K562 (cell line): ENCODE results near the gene PLGRKT. TPM values are rescaled to one million over a fixed set of nuclear protein-coding genes. Genes with fewer than 3 reads are reported as not detected.
A peak's percentile ranks its signal among the peaks of the same experiment; 100 is the strongest.

ENCODE experiments used
- BHLHE40 ChIP-seq: IDR thresholded peaks from 2 replicates; pipeline ENCODE4 v1.6.1; 2011; ENCODE audit warnings: low read length, improper control_type of control experiment
- COPS2 ChIP-seq: fragments of 450-650 bp; conservative IDR thresholded peaks from 2 replicates; pipeline ENCODE4 v1.6.1; 2016; ENCODE audit warnings: mild to moderate bottlenecking, moderate library complexity
- FOXK2 ChIP-seq, 2 experiments: fragments of 450-650 bp; IDR thresholded peaks in 1 of 2; conservative IDR thresholded peaks in 1 of 2; 2 replicates each; pipeline ENCODE4 v1.6.1; 2016; ENCODE audit warnings: low read depth in 2 of 2, mild to moderate bottlenecking in 1 of 2
- PHF21A ChIP-seq: fragments of 450-650 bp; IDR thresholded peaks from 2 replicates; pipeline ENCODE4 v1.6.1; 2017; ENCODE audit warnings: low read depth, borderline replicate concordance
- POLR3G ChIP-seq: IDR thresholded peaks from 2 replicates; pipeline ENCODE4 v1.6.1; 2011; ENCODE audit not compliant: insufficient read length, insufficient replicate concordance; ENCODE audit errors: extremely low read depth
- RBFOX2 ChIP-seq: fragments of 200-400 bp; formaldehyde crosslinking; IDR thresholded peaks from 2 replicates; pipeline ENCODE4 v1.6.1; 2017; ENCODE audit warnings: low read depth, mild to moderate bottlenecking, low read length, moderate library complexity
- SMARCA5 ChIP-seq: fragments of 450-650 bp; IDR thresholded peaks from 2 replicates; pipeline ENCODE4 v1.6.1; 2016
- SMARCC2 ChIP-seq: fragments of 450-650 bp; IDR thresholded peaks from 2 replicates; pipeline ENCODE4 v1.6.1; 2017; ENCODE audit warnings: antibody characterized with exemption, moderate library complexity, mild to moderate bottlenecking, low read depth
- TCFL5 ChIP-seq: fragments of 250-450 bp; sonication (Bioruptor Pico); conservative IDR thresholded peaks from 2 replicates; pipeline ENCODE4 v1.6.1; 2021; ENCODE audit warnings: mild to moderate bottlenecking, moderate library complexity, matching md5 sums
- TEAD4 ChIP-seq, 2 experiments: sonication (generic) in 1 of 2; formaldehyde crosslinking in 1 of 2; IDR thresholded peaks; 2 replicates each; pipeline versions ENCODE4 v1.6.1 to v1.8.0; 2012 to 2022; ENCODE audit warnings: borderline replicate concordance in 1 of 2, inconsistent platforms in 1 of 2, low read length in 1 of 2, mild to moderate bottlenecking in 1 of 2, missing genetic modification reagents in 1 of 2
- ZMIZ1 ChIP-seq, 2 experiments: fragments of 150-350 bp in 1 of 2; IDR thresholded peaks; 2 replicates each; pipeline ENCODE4 v1.6.1; 2012 to 2016; ENCODE audit warnings: low read depth in 2 of 2, low read length in 2 of 2, mild to moderate bottlenecking in 1 of 2, moderate library complexity in 1 of 2
- ZSCAN32 ChIP-seq: fragments of 450-650 bp; formaldehyde crosslinking; IDR thresholded peaks from 2 replicates; pipeline ENCODE4 v1.4.0; 2020; ENCODE audit warnings: mild to moderate bottlenecking, moderate library complexity
- polyA plus RNA-seq, 8 experiments: library from polyadenylated mRNA; depleted of rRNA in 4 of 8; stranded (reverse) in 5 of 8; unstranded in 3 of 8; fragments of >200 nt; fragmentation: Nextera tagmentation in 2 of 8; fragmentation: Illumina TruSeq in 1 of 8; extraction: Ambion mirVana in 2 of 8; extraction: Trizol in 1 of 8; gene quantifications; 2 replicates each; pipeline versions ENCODE4 v1.2.1 to v1.2.3, GENCODE V29; 2011 to 2014; ENCODE audit warnings: inconsistent platforms in 1 of 8, missing spikeins in 1 of 8
- total RNA-seq, 7 experiments: library from RNA; depleted of rRNA in 6 of 7; stranded (reverse); fragments of >200 nt in 6 of 7; fragmentation: Illumina TruSeq in 2 of 7; extraction: Trizol in 2 of 7; gene quantifications; 2 replicates each; pipeline versions ENCODE4 v1.2.1 to v1.2.3, GENCODE V29; 2011 to 2021; ENCODE audit warnings: low replicate concordance in 1 of 7
- TF ChIP-seq, protein P1 (sequence below): fragments of 450-650 bp; formaldehyde crosslinking; IDR thresholded peaks from 2 replicates; pipeline ENCODE4 v1.4.0; 2020; ENCODE audit warnings: mild to moderate bottlenecking, moderate library complexity
- TF ChIP-seq, protein P2 (sequence below): fragments of 450-650 bp; IDR thresholded peaks from 2 replicates; pipeline ENCODE4 v1.6.1; 2017; ENCODE audit warnings: mild to moderate bottlenecking, moderate library complexity
- TF ChIP-seq, protein P3 (sequence below): fragments of 150-350 bp; conservative IDR thresholded peaks from 2 replicates; pipeline ENCODE4 v1.6.1; 2014; ENCODE audit warnings: low read length
- TF ChIP-seq, protein P4 (sequence below): sonication (generic); formaldehyde crosslinking; IDR thresholded peaks from 2 replicates; pipeline ENCODE4 v1.8.0; 2022; ENCODE audit warnings: mild to moderate bottlenecking, missing genetic modification reagents

Gene PLGRKT
- total and polyA plus RNA-seq, 9 of the 15 experiments (the other 6 are each of a cell fraction or from before 2014, with no cell fraction given) = 4.7 to 13.8 (median 6.5) TPM

DNA sequence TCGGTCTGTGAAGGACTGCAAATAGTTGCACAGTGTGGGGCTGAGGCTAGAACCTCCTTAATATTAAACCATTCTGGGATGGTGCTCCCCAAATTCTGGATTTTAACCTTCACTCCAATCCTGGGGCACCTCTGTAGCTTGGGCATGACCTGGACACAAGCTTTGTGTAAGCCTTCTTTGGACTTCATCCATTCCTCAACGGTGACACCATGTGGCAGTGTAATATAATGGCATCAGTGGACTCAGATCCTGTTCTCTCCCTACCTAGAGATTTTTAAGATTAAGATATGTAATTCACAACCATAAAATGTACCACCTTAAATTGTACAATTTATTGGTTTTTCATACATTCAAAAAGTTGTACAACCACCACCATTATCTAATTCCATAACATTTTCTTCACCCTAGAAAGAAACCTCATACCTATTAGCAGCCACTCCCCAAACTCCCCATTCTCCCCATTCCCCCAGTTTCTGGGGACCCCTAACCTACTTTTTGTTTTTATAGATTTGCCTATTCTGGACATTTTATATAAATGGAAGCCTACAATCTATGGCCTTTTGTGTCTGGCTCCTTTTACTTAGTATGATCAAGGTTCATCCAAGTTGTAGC is 4.8 kb upstream of the PLGRKT start (continued):
- TF ChIP-seq COPS2 = no peak
- no peak for TF ChIP-seq SMARCC2
- TF ChIP-seq, protein P1, sequence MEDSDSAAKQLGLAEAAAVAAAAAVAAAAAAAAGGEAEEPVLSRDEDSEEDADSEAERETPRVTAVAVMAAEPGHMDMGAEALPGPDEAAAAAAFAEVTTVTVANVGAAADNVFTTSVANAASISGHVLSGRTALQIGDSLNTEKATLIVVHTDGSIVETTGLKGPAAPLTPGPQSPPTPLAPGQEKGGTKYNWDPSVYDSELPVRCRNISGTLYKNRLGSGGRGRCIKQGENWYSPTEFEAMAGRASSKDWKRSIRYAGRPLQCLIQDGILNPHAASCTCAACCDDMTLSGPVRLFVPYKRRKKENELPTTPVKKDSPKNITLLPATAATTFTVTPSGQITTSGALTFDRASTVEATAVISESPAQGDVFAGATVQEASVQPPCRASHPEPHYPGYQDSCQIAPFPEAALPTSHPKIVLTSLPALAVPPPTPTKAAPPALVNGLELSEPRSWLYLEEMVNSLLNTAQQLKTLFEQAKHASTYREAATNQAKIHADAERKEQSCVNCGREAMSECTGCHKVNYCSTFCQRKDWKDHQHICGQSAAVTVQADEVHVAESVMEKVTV (CRISPR knock-in tag) = peak; percentile 35; the same call in 1 of the 2 replicates
- TF ChIP-seq TEAD4 (IDR thresholded peaks at IDR 0.05; ENCODE audit: low read length) = no peak
- TF ChIP-seq TEAD4 (CRISPR knock-in tag; IDR thresholded peaks at IDR 0.05; ENCODE audit: borderline replicate concordance) = no peak
- no peak for TF ChIP-seq POLR3G
- TF ChIP-seq TCFL5 (CRISPR knock-in tag) = no peak
- no peak for TF ChIP-seq ZSCAN32 (CRISPR knock-in tag)
- TF ChIP-seq FOXK2 (conservative IDR thresholded peaks at IDR 0.05 in 1 of 2, IDR thresholded peaks at IDR 0.05 in 1 of 2; ENCODE audit: low read depth in 2 of 2) = no peak
- TF ChIP-seq, protein P2, sequence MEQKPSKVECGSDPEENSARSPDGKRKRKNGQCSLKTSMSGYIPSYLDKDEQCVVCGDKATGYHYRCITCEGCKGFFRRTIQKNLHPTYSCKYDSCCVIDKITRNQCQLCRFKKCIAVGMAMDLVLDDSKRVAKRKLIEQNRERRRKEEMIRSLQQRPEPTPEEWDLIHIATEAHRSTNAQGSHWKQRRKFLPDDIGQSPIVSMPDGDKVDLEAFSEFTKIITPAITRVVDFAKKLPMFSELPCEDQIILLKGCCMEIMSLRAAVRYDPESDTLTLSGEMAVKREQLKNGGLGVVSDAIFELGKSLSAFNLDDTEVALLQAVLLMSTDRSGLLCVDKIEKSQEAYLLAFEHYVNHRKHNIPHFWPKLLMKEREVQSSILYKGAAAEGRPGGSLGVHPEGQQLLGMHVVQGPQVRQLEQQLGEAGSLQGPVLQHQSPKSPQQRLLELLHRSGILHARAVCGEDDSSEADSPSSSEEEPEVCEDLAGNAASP = no peak
- no peak for TF ChIP-seq BHLHE40
- TF ChIP-seq, protein P3, sequence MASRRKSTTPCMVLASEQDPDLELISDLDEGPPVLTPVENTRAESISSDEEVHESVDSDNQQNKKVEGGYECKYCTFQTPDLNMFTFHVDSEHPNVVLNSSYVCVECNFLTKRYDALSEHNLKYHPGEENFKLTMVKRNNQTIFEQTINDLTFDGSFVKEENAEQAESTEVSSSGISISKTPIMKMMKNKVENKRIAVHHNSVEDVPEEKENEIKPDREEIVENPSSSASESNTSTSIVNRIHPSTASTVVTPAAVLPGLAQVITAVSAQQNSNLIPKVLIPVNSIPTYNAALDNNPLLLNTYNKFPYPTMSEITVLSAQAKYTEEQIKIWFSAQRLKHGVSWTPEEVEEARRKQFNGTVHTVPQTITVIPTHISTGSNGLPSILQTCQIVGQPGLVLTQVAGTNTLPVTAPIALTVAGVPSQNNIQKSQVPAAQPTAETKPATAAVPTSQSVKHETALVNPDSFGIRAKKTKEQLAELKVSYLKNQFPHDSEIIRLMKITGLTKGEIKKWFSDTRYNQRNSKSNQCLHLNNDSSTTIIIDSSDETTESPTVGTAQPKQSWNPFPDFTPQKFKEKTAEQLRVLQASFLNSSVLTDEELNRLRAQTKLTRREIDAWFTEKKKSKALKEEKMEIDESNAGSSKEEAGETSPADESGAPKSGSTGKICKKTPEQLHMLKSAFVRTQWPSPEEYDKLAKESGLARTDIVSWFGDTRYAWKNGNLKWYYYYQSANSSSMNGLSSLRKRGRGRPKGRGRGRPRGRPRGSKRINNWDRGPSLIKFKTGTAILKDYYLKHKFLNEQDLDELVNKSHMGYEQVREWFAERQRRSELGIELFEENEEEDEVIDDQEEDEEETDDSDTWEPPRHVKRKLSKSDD = no peak
- no peak for TF ChIP-seq ZMIZ1 (IDR thresholded peaks at IDR 0.05; ENCODE audit: low read depth in 2 of 2, low read length in 2 of 2)
- TF ChIP-seq, protein P4, sequence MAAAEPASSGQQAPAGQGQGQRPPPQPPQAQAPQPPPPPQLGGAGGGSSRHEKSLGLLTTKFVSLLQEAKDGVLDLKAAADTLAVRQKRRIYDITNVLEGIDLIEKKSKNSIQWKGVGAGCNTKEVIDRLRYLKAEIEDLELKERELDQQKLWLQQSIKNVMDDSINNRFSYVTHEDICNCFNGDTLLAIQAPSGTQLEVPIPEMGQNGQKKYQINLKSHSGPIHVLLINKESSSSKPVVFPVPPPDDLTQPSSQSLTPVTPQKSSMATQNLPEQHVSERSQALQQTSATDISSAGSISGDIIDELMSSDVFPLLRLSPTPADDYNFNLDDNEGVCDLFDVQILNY (CRISPR knock-in tag) = no peak
- no peak for TF ChIP-seq RBFOX2
- no peak for TF ChIP-seq PHF21A
- TF ChIP-seq SMARCA5 = no peak
